ENCODE data around the gene ZNF491.
A peak's percentile ranks its signal among the peaks of the same experiment; 100 is the strongest.
"Not testable (repeated sequence)": the region's sequence is repeated elsewhere in the genome, so short reads cannot be mapped to it uniquely, and the experiment has no call there.

Gene ZNF491

GRCh38 chr19:11798391-11799330, at the start of gene ZNF491:
TSS of gene ZNF491 (plus strand) at chr19:11798523. CDS start at chr19:11805954, 7,431 bp downstream.
- DNase-seq: peak; percentile 89

- DNase-seq: no peak
These were observed 48.6 kb upstream of the ZNF491 start for GRCh38 chr19:11749751-11750150.

GRCh38 chr19:11752244-11752736, 46.0 kb upstream of the ZNF491 start:
- no peak for DNase-seq

- DNase-seq: no peak
These were observed 43.7 kb upstream of the ZNF491 start for GRCh38 chr19:11754663-11755062.

- DNase-seq: no peak
These were observed 41.4 kb upstream of the ZNF491 start for GRCh38 chr19:11756965-11757364.

- no peak for DNase-seq
These were observed 38.5 kb upstream of the ZNF491 start for GRCh38 chr19:11759805-11760204.

GRCh38 chr19:11763117-11763516, 35.2 kb upstream of the ZNF491 start:
- DNase-seq: no peak

- no peak for DNase-seq
These were observed 34.7 kb upstream of the ZNF491 start for GRCh38 chr19:11763611-11764010.

GRCh38 chr19:11766597-11767591, 31.4 kb upstream of the ZNF491 start, which contains the start of gene ZNF441:
TSS of gene ZNF441 (plus strand) at chr19:11767000. CDS start at chr19:11767194, 194 bp downstream.
- peak; percentile 94 for DNase-seq

GRCh38 chr19:11767633-11768133, 30.6 kb upstream of the ZNF491 start:
- DNase-seq: peak; percentile 20

- DNase-seq: no peak
These were observed 28.3 kb upstream of the ZNF491 start for GRCh38 chr19:11769995-11770394.

GRCh38 chr19:11771520-11771919, 26.8 kb upstream of the ZNF491 start:
- DNase-seq: not testable (repeated sequence)

GRCh38 chr19:11776669-11777068, 21.7 kb upstream of the ZNF491 start:
- not testable (repeated sequence) for DNase-seq

- DNase-seq: no peak
These were observed 17.8 kb upstream of the ZNF491 start for GRCh38 chr19:11780431-11781020.

- DNase-seq: no peak
These were observed 16.8 kb upstream of the ZNF491 start for GRCh38 chr19:11781295-11782057.

- no peak for DNase-seq
These were observed 14.6 kb upstream of the ZNF491 start for GRCh38 chr19:11783767-11784166.

- no peak for DNase-seq
These were observed 14.0 kb upstream of the ZNF491 start for GRCh38 chr19:11784356-11784755.

GRCh38 chr19:11787536-11787935, 10.8 kb upstream of the ZNF491 start:
- no peak for DNase-seq

- DNase-seq: no peak
These were observed 5.4 kb upstream of the ZNF491 start for GRCh38 chr19:11792942-11793341.

GRCh38 chr19:11797491-11797890, 832 bp upstream of the ZNF491 start:
- DNase-seq: peak; percentile 81

- no peak for DNase-seq
These were observed 8.2 kb downstream of the ZNF491 start for GRCh38 chr19:11806354-11807098.

All from stimulated activated CD4-positive, alpha-beta T cell treated with anti-CD3 and anti-CD28 coated beads, Interleukin-1b, Interleukin-23, amount 100 ng/mL, for 48 hours (primary cell).